Tibial nerve (tissue), 4 donors: ENCODE results near the gene NBPF12.
"Not testable (repeated sequence)": the region's sequence is repeated elsewhere in the genome, so short reads cannot be mapped to it uniquely, and the experiment has no call there.

Experiments
- EP300 ChIP-seq, 2 donors: sonication (generic); formaldehyde crosslinking; IDR thresholded peaks; one replicate each; pipeline ENCODE4 v1.6.1; 2017; ENCODE audit warnings: antibody characterized with exemption in 2 of 2, mild to moderate bottlenecking in 1 of 2
- POLR2A ChIP-seq, 2 donors: fragments of 450-650 bp; IDR thresholded peaks; one replicate each; pipeline ENCODE4 v1.6.1; 2017; ENCODE audit warnings: antibody characterized with exemption in 2 of 2, mild to moderate bottlenecking in 2 of 2, moderate library complexity in 2 of 2
- TF ChIP-seq, protein P1 (sequence below), 5 experiments: fragments of 200-600 bp in 3 of 5; fragments of 450-650 bp in 2 of 5; sonication (generic) in 3 of 5; IDR thresholded peaks; one replicate each; pipeline ENCODE4 v1.5.1; 2016 to 2019; ENCODE audit warnings: antibody characterized with exemption in 5 of 5, mild to moderate bottlenecking in 3 of 5, moderate library complexity in 2 of 5

DNA sequence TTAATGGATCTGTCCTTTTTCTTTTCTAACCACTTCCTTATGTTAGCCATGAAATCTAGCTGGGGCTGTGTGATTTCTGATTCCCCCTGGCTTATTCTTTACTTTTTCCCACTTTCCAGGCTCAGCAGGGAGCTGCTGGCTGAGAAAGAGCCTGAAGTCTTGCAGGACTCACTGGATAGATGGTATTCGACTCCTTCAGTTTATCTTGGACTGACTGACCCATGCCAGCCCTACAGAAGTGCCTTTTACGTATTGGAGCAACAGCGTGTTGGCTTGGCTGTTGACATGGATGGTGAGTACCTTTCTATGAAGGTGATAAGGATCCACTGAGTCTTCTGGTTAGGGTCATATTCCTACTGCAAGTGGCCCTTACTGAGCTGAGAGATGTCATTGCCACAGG, 51.3 kb downstream of the NBPF12 start:
- TF ChIP-seq, protein P1, sequence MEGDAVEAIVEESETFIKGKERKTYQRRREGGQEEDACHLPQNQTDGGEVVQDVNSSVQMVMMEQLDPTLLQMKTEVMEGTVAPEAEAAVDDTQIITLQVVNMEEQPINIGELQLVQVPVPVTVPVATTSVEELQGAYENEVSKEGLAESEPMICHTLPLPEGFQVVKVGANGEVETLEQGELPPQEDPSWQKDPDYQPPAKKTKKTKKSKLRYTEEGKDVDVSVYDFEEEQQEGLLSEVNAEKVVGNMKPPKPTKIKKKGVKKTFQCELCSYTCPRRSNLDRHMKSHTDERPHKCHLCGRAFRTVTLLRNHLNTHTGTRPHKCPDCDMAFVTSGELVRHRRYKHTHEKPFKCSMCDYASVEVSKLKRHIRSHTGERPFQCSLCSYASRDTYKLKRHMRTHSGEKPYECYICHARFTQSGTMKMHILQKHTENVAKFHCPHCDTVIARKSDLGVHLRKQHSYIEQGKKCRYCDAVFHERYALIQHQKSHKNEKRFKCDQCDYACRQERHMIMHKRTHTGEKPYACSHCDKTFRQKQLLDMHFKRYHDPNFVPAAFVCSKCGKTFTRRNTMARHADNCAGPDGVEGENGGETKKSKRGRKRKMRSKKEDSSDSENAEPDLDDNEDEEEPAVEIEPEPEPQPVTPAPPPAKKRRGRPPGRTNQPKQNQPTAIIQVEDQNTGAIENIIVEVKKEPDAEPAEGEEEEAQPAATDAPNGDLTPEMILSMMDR (IDR thresholded peaks at IDR 0.05): not testable (repeated sequence)
- not testable (repeated sequence) for TF ChIP-seq EP300, POLR2A (IDR thresholded peaks at IDR 0.05)
